Mucosa of stomach (tissue), 1 donor: ENCODE data around the gene ROBO3.

ENCODE experiments used
- H3K27me3 ChIP-seq: one replicate; pipeline ENCODE4 v1.7.0; 2013; ENCODE audit warnings: mild to moderate bottlenecking, low read length; ENCODE audit not compliant: control insufficient read depth, insufficient read depth
- H3K36me3 ChIP-seq: one replicate; pipeline ENCODE4 v1.7.0; 2013; ENCODE audit warnings: low read length; ENCODE audit not compliant: control insufficient read depth, insufficient read depth
- H3K4me1 ChIP-seq: one replicate; pipeline ENCODE4 v1.7.0; 2013; ENCODE audit warnings: mild to moderate bottlenecking, low read length; ENCODE audit not compliant: control insufficient read depth, insufficient read depth
- H3K4me3 ChIP-seq: one replicate; pipeline ENCODE4 v1.7.0; 2013; ENCODE audit warnings: low read length
- H3K9ac ChIP-seq: one replicate; pipeline ENCODE4 v1.7.0; 2013; ENCODE audit warnings: mild to moderate bottlenecking, low read length, moderate library complexity
- H3K9me3 ChIP-seq: one replicate; pipeline ENCODE4 v1.7.0; 2013; ENCODE audit warnings: mild to moderate bottlenecking, low read length, moderate library complexity; ENCODE audit not compliant: control insufficient read depth
- donor health status: Pancreatic carcinoma.

Gene ROBO3, protein sequence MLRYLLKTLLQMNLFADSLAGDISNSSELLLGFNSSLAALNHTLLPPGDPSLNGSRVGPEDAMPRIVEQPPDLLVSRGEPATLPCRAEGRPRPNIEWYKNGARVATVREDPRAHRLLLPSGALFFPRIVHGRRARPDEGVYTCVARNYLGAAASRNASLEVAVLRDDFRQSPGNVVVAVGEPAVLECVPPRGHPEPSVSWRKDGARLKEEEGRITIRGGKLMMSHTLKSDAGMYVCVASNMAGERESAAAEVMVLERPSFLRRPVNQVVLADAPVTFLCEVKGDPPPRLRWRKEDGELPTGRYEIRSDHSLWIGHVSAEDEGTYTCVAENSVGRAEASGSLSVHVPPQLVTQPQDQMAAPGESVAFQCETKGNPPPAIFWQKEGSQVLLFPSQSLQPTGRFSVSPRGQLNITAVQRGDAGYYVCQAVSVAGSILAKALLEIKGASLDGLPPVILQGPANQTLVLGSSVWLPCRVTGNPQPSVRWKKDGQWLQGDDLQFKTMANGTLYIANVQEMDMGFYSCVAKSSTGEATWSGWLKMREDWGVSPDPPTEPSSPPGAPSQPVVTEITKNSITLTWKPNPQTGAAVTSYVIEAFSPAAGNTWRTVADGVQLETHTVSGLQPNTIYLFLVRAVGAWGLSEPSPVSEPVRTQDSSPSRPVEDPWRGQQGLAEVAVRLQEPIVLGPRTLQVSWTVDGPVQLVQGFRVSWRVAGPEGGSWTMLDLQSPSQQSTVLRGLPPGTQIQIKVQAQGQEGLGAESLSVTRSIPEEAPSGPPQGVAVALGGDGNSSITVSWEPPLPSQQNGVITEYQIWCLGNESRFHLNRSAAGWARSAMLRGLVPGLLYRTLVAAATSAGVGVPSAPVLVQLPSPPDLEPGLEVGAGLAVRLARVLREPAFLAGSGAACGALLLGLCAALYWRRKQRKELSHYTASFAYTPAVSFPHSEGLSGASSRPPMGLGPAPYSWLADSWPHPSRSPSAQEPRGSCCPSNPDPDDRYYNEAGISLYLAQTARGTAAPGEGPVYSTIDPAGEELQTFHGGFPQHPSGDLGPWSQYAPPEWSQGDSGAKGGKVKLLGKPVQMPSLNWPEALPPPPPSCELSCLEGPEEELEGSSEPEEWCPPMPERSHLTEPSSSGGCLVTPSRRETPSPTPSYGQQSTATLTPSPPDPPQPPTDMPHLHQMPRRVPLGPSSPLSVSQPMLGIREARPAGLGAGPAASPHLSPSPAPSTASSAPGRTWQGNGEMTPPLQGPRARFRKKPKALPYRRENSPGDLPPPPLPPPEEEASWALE (N-terminal part only)

DNA sequence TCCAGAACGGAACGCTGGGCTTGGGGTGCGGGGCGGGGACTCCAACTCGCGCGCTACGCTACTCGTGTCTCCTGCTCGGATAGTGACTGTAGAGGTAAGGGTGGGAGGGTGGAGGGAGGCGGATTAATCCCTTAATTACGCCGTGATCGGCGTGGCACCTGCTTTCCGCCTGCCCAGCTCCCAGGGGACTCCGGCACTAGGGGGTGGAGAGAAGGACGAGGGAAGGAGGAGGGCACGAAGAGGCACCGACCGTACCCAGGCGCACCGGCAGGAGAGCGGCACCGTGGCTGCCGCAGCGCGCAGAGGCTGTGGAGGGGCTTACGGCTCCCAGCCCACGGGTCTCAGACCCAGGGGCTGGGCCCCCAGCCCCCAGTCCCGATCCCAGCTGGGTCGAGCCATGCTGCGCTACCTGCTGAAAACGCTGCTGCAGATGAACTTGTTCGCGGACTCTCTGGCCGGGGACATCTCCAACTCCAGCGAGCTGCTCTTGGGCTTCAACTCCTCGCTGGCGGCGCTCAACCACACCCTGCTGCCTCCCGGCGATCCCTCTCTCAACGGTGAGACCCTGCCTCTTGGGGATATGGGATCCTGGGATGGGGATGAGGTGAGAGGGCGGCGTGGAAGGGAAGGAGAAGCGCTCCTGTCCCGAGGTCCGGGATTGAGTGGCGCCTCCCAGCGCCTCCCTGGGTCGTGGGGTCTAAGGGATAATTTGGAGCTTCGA is at the start of gene ROBO3:
TSS of gene ROBO3 (plus strand) at position 252 of the 721 bp plus-strand sequence. CDS start at position 398, 146 bp downstream.
- peaks cover 35% of the 10 kb centered on the region for H3K4me1 ChIP-seq
- H3K9ac ChIP-seq: no peak within 1 kb of the TSS
- H3K4me3 ChIP-seq: no peak within 1 kb of the TSS
- H3K27me3 ChIP-seq: peaks cover 95% of the 10 kb centered on the region
- no peaks in the 10 kb centered on the region for H3K9me3 ChIP-seq
- no peaks in the 10 kb centered on the region for H3K36me3 ChIP-seq

DNA sequence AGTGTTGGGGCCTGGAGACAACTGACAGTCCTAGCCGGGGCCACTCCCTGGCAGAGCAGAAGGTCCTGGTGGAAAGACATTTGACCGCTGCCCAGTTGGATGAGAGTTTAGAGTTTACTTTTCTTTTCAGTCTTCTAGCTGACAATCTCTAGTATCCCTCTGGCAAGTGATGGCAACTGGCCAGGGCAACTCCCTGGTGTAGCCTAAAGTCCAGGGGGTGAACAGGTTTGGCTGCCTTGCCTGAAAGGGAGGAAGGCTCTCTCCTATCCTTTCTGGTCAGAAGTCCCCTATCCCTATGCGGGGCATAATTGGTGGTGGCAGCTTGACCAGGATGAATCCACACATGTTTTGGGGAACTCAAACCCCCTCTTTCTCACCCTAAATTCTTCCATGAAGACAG is 48.2 kb upstream of the ROBO3 start:
- H3K4me3 ChIP-seq: no peak overlapping the region
- H3K9me3 ChIP-seq: no peaks in the 10 kb centered on the region
- no peaks in the 10 kb centered on the region for H3K36me3 ChIP-seq
- H3K4me1 ChIP-seq: peaks cover 2% of the 10 kb centered on the region
- H3K27me3 ChIP-seq: no peaks in the 10 kb centered on the region
- no peak overlapping the region for H3K9ac ChIP-seq

DNA sequence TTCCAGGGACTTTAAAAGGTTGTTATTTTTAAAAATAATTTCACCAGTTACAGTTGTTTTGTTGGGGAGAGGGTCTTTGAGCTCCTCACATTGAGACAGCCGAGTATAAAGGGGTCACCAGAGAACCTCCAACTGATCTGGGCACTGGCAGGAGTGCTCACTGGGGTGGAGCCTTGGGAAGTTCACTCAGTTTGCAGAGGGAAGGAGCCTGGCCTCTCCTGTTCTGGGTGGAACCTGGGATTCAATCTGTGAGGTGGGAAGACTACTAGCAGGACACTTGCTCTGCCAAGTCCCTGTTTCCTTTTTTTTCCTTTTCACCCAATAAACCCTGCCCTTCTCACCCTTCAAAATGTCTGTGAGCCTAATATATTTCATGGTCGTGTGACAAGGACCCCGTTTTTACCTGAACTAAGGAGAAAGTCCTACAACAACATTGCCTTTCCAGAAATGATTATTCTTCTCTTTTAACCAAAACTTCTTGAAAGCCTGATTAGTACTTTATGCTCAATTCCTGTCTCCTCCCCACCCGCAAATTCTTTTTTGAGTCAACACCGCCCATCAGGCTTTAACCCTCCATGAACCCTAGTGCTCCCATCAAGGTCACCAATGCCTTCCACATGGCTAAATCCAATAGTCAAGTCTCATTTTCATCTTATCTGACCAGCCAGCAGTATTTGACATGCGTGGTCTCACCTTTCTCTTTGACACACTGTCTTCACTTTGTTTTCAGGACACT is 43.1 kb upstream of the ROBO3 start:
- H3K27me3 ChIP-seq: no peaks in the 10 kb centered on the region
- H3K4me3 ChIP-seq: no peak overlapping the region
- H3K4me1 ChIP-seq: peaks cover 24% of the 10 kb centered on the region
- H3K9me3 ChIP-seq: no peaks in the 10 kb centered on the region
- no peak overlapping the region for H3K9ac ChIP-seq
- H3K36me3 ChIP-seq: no peaks in the 10 kb centered on the region

DNA sequence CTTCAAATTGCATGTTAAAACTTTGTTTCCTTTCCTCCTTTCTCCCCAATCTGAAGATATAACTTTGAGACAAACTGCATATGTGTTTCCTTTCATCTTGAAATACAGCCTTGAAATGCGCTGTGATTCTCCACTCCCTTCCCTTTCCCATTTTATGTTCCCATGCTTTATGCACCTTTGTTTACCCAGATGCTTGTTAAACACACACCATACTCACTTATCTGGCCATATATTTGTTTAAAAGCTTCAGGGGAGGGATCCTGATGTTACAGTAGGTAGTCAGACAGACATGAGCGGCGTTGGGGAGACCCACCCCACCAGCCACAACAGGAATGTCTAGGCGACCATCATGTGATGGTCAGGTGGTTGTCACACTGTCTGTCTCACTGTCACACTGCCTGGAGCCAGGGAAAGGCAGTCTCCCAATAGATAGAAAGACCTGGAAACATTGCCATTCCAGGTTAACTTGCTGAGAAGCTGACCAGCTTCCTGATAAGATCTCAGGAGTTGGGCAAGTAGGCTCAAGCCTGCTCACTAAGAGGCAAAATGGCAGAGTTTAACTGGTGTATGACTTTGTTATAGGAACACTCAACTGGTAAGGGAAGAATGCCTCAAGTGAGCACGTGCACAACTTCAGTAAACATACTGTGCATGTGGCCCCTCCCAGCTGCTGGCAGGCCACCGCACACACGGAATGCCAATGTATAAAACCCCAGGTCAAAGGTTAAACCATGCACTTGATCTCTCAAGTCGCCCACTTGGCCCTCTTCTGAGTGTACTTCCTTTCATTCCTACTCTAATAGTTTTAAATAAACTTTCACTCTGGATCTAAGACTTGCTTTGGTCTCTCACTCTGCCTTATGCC is 41.5 kb upstream of the ROBO3 start:
- Histone ChIP-seq H3K36me3 (no peaks in the 10 kb centered on the region), H3K4me3 (no peak overlapping the region), H3K9me3 (no peaks in the 10 kb centered on the region), H3K27me3 (no peaks in the 10 kb centered on the region), H3K4me1 (peaks cover 24% of the 10 kb centered on the region), H3K9ac (no peak overlapping the region)

DNA sequence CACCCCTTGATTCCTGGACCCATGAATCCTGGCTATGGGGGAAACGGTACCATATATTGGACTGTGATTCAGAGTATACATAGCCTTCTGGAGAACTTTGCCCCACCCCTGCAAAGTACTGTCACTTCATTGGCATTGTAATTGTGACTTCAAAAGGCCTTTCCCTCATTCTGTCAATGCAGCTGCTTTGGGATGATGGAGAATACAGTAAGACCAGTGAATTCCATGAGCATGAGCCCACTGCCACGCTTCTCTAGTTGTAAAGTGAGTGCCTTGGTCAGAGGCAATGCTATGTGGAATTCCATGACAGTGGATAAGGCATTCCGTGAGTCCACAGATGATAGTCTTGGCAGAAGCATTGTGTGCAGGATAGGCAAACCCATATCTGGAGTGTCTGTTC is 39.4 kb upstream of the ROBO3 start:
- no peaks in the 10 kb centered on the region for H3K36me3 ChIP-seq
- no peaks in the 10 kb centered on the region for H3K27me3 ChIP-seq
- H3K4me3 ChIP-seq: no peak overlapping the region
- no peak overlapping the region for H3K9ac ChIP-seq
- H3K9me3 ChIP-seq: no peaks in the 10 kb centered on the region
- H3K4me1 ChIP-seq: peaks cover 24% of the 10 kb centered on the region

DNA sequence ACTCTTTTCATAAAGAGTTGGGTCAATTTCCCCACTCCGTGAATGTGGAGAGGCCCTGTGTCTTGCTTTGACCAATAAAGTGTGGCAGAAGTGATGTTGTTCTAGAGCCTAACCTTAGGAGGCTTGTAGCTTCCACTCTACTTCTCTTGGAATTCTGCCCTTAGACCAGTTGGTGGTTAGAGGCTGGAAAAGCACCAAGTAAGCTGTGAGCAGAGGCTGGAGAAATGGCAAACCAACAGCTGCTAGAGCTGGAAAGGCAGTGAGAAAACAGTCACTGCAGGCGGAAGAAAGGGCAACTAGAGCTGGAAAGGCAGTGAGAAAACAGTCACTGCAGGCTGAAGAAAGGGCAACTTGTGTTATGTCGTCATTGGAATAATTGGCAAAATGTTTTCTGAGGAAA is 35.2 kb upstream of the ROBO3 start:
- Histone ChIP-seq H3K4me1 (peaks cover 20% of the 10 kb centered on the region), H3K4me3 (no peak overlapping the region), H3K9ac (no peak overlapping the region), H3K9me3 (no peaks in the 10 kb centered on the region), H3K27me3 (no peaks in the 10 kb centered on the region), H3K36me3 (no peaks in the 10 kb centered on the region)

DNA sequence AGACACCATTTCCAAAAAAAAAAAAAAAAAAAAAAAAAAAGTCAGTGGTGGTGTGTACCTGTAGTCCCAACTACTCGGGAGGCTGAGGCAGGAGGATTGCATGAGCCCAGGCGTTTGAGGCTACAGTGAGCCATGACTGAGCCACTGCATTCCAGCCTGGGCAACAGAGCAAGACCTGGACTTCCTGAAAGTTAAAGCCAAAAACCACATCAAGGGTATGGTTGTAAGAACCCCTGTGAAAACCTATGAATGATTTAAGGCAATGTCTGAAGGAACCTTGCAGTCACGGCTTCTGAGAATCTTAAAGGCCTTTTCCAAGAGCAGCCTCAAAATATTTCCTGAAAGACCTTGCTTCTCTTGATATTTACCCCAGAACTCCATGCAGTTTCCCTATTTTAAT is 34.5 kb upstream of the ROBO3 start:
- no peak overlapping the region for H3K9ac ChIP-seq
- H3K4me3 ChIP-seq: no peak overlapping the region
- H3K36me3 ChIP-seq: no peaks in the 10 kb centered on the region
- H3K27me3 ChIP-seq: no peaks in the 10 kb centered on the region
- H3K9me3 ChIP-seq: no peaks in the 10 kb centered on the region
- H3K4me1 ChIP-seq: peaks cover 20% of the 10 kb centered on the region

DNA sequence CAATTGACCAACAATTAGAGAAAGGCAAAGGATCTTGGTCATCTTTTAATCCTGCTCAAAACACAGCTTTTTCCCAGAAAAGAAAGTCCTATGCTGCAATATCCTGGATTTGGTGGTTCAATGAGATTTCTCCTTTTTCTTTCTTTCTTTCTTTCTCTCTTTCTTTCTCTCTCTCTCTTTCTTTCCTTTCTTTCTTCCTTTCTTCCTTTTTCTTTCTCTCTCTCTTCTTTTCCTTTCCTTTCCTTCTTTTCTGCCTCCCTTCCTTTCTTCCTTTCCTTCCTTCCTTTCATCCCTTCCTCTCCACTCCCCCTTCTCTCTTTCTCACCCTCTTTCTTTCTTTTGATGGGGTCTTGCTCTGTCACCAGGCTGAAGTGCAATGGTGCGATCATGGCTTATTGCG is 33.3 kb upstream of the ROBO3 start:
- Histone ChIP-seq H3K9ac (no peak overlapping the region), H3K4me1 (peaks cover 20% of the 10 kb centered on the region), H3K36me3 (no peaks in the 10 kb centered on the region), H3K27me3 (no peaks in the 10 kb centered on the region), H3K9me3 (no peaks in the 10 kb centered on the region), H3K4me3 (no peak overlapping the region)

DNA sequence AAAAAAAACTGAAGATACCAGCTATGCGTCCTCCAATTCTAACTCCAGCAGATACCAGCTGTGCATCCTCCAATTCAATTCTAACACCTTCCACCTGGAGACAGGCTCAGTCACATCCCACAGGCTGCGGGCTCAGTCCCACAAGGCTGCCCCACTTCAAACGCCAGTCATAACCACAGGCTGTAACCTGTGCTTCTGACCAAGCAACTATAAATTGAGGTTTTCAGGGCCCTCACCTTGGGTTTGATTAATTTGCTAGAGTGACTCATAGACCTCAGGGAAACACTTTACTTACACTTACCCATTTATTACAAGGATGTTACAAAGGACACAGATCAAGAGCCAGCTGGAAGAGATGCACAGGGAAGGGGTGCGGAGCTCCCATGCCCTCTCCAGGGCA is 32.7 kb upstream of the ROBO3 start:
- Histone ChIP-seq H3K27me3 (peaks cover 2% of the 10 kb centered on the region), H3K9ac (no peak overlapping the region), H3K4me1 (peaks cover 20% of the 10 kb centered on the region), H3K36me3 (no peaks in the 10 kb centered on the region), H3K9me3 (no peaks in the 10 kb centered on the region), H3K4me3 (no peak overlapping the region)

DNA sequence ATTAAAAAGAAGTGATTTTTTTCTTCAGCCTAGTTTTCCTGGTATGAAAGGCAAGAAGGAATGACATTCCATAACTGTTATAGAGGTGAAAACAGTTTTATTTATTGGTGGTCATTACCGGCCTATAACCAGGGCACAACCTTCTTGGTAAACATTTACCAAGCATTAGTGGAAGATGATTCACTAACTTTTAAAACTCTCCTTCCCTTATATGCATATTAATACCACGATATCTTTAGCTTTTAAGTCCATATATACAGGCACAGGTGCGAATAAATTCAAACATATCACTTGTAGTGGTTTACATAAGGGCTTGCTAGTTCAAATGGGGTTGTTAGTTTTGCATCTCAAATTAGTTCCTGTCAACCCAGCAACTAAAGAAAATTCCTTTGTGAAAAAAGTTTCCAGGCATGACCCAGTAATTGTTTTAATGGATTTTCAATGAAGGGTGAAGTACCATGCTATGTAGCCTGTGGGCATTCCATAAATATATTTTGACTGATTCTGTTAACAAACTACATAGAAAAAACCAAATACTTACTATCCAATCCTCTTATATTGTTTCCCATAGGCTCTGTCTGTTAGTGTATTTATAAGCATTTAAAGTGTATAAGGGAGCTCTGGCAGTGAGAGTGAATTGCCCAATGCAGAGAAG is 30.6 kb upstream of the ROBO3 start:
- H3K4me1 ChIP-seq: peaks cover 29% of the 10 kb centered on the region
- no peaks in the 10 kb centered on the region for H3K36me3 ChIP-seq
- no peak overlapping the region for H3K9ac ChIP-seq
- H3K4me3 ChIP-seq: no peak overlapping the region
- H3K9me3 ChIP-seq: no peaks in the 10 kb centered on the region
- H3K27me3 ChIP-seq: peaks cover 23% of the 10 kb centered on the region
